Measurements from ENCODE around the gene BTN3A1.
"Not testable (repeated sequence)": the region's sequence is repeated elsewhere in the genome, so short reads cannot be mapped to it uniquely, and the experiment has no call there.

- TF ChIP-seq POLR2A (IDR thresholded peaks at IDR 0.05; ENCODE audit: low read depth, low read length); POLR2AphosphoS5 (IDR thresholded peaks at IDR 0.05; ENCODE audit: low read depth, low read length); TAF1 (IDR thresholded peaks at IDR 0.05; ENCODE audit: low read depth, low read length); PAX5 (IDR thresholded peaks at IDR 0.05; ENCODE audit: insufficient read depth, low read length, severe bottlenecking); POU2F2 (IDR thresholded peaks at IDR 0.05; ENCODE audit: low read depth, low read length): not testable (repeated sequence)
These were observed 59.3 kb downstream of the BTN3A1 start for GRCh38 chr6:26461353-26461752.
